IPS-18c (cell line): Measurements from ENCODE around the gene SS18L1.

Source experiments
- H3K4me3 ChIP-seq: 2 replicates; pipeline ENCODE4 v1.7.0; 2013; ENCODE audit warnings: low read depth, mild to moderate bottlenecking, low read length, moderate library complexity; ENCODE audit not compliant: insufficient read depth
- H3K9me3 ChIP-seq: one replicate; pipeline ENCODE4 v1.6.1; 2013; ENCODE audit warnings: mild to moderate bottlenecking, low read length, moderate library complexity; ENCODE audit not compliant: control insufficient read depth, insufficient read depth

Gene SS18L1

GRCh38 chr20:62118113-62119043 is 25.2 kb upstream of the SS18L1 start:
- no peaks in the 10 kb centered on the region for H3K9me3 ChIP-seq
- no peak overlapping the region for H3K4me3 ChIP-seq

GRCh38 chr20:62119115-62119514 is 24.5 kb upstream of the SS18L1 start:
- Histone ChIP-seq H3K9me3 (no peaks in the 10 kb centered on the region), H3K4me3 (no peak overlapping the region)

- Histone ChIP-seq H3K4me3 (no peak overlapping the region), H3K9me3 (no peaks in the 10 kb centered on the region)
Measured at GRCh38 chr20:62119591-62120364, 23.8 kb upstream of the SS18L1 start.

GRCh38 chr20:62120365-62120762 is 23.2 kb upstream of the SS18L1 start:
- Histone ChIP-seq H3K9me3 (no peaks in the 10 kb centered on the region), H3K4me3 (no peak overlapping the region)

- H3K4me3 ChIP-seq = peak overlapping the region; percentile 78; the same call in 1 of the 2 replicates
- no peaks in the 10 kb centered on the region for H3K9me3 ChIP-seq
Measured at GRCh38 chr20:62120990-62121775, 22.4 kb upstream of the SS18L1 start.

GRCh38 chr20:62121776-62122653 is 21.6 kb upstream of the SS18L1 start, which contains the start of gene LSM14B:
Gene LSM14B (plus strand): TSS chr20:62122475. CDS start chr20:62122667, 192 bp downstream.
- Histone ChIP-seq H3K9me3 (no peaks in the 10 kb centered on the region), H3K4me3 (peak within 1 kb of the TSS; percentile 78)

- Histone ChIP-seq H3K9me3 (no peaks in the 10 kb centered on the region), H3K4me3 (peak overlapping the region; percentile 78)
Measured at GRCh38 chr20:62122654-62123449, 20.7 kb upstream of the SS18L1 start.

- Histone ChIP-seq H3K9me3 (no peaks in the 10 kb centered on the region), H3K4me3 (peak overlapping the region; percentile 78)
Measured at GRCh38 chr20:62123450-62124118, 20.0 kb upstream of the SS18L1 start.

- H3K9me3 ChIP-seq = no peaks in the 10 kb centered on the region
- H3K4me3 ChIP-seq = no peak overlapping the region
Measured at GRCh38 chr20:62126141-62126540, 17.4 kb upstream of the SS18L1 start.

GRCh38 chr20:62127799-62128198 is 15.8 kb upstream of the SS18L1 start:
- no peaks in the 10 kb centered on the region for H3K9me3 ChIP-seq

GRCh38 chr20:62128502-62128901 is 15.1 kb upstream of the SS18L1 start:
- no peaks in the 10 kb centered on the region for H3K9me3 ChIP-seq
- no peak overlapping the region for H3K4me3 ChIP-seq

More at GRCh38 chr20:62127799-62128198, 15.8 kb upstream of the SS18L1 start:
- no peak overlapping the region for H3K4me3 ChIP-seq

GRCh38 chr20:62129731-62130531 is 13.6 kb upstream of the SS18L1 start:
- Histone ChIP-seq H3K9me3 (no peaks in the 10 kb centered on the region), H3K4me3 (no peak overlapping the region)

GRCh38 chr20:62131560-62132320 is 11.8 kb upstream of the SS18L1 start:
- Histone ChIP-seq H3K4me3 (no peak overlapping the region), H3K9me3 (no peaks in the 10 kb centered on the region)

- Histone ChIP-seq H3K9me3 (no peaks in the 10 kb centered on the region), H3K4me3 (no peak overlapping the region)
Measured at GRCh38 chr20:62132421-62132820, 11.1 kb upstream of the SS18L1 start.
